Upper lobe of left lung (tissue), 4 donors: Measurements from ENCODE around the gene EID3.
"Not testable (repeated sequence)": the region's sequence is repeated elsewhere in the genome, so short reads cannot be mapped to it uniquely, and the experiment has no call there.

Experiments
- POLR2AphosphoS5 ChIP-seq, 2 donors: sonication (generic); formaldehyde crosslinking; IDR thresholded peaks; one replicate each; pipeline ENCODE4 v1.5.1; 2017; ENCODE audit warnings: antibody characterized with exemption in 2 of 2
- TF ChIP-seq, protein P1 (sequence below), 6 experiments: fragments of 450-650 bp in 4 of 6; fragments of 200-600 bp in 2 of 6; sonication (generic) in 2 of 6; IDR thresholded peaks; one replicate each; pipeline ENCODE4 v1.5.1; 2016 to 2019; ENCODE audit warnings: antibody characterized with exemption in 6 of 6

DNA sequence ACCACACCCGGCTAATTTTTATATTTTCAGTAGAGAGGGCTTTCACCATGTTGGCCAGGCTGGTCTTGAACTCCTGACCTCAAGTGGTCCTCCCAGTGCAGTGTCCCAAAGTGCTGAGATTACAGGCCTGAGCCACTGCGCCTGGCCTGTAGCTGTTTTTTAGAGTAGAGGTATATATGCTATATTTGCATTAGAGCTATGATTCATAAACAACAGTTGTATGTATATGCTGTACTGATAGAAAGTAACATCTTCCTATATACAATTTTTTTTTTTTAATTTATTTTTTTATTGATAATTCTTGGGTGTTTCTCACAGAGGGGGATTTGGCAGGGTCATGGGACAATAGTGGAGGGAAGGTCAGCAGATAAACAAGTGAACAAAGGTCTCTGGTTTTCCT is 19.0 kb downstream of the EID3 start:
- TF ChIP-seq, protein P1, sequence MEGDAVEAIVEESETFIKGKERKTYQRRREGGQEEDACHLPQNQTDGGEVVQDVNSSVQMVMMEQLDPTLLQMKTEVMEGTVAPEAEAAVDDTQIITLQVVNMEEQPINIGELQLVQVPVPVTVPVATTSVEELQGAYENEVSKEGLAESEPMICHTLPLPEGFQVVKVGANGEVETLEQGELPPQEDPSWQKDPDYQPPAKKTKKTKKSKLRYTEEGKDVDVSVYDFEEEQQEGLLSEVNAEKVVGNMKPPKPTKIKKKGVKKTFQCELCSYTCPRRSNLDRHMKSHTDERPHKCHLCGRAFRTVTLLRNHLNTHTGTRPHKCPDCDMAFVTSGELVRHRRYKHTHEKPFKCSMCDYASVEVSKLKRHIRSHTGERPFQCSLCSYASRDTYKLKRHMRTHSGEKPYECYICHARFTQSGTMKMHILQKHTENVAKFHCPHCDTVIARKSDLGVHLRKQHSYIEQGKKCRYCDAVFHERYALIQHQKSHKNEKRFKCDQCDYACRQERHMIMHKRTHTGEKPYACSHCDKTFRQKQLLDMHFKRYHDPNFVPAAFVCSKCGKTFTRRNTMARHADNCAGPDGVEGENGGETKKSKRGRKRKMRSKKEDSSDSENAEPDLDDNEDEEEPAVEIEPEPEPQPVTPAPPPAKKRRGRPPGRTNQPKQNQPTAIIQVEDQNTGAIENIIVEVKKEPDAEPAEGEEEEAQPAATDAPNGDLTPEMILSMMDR (IDR thresholded peaks at IDR 0.05), result not testable (repeated sequence)
- not testable (repeated sequence) for TF ChIP-seq POLR2AphosphoS5 (IDR thresholded peaks at IDR 0.05)
